SH-SY5Y (cell line): Measurements from ENCODE around the gene FGF4.

ENCODE experiments used
- GATA2 ChIP-seq: IDR thresholded peaks from 2 replicates; pipeline ENCODE4 v1.6.1; 2011; ENCODE audit warnings: mild to moderate bottlenecking, low read depth, low read length
- GATA3 ChIP-seq: IDR thresholded peaks from 2 replicates; pipeline ENCODE4 v1.6.1; 2011; ENCODE audit warnings: low read depth, mild to moderate bottlenecking, low read length, moderate library complexity

- TF ChIP-seq GATA2, result no peak
- no peak for TF ChIP-seq GATA3
Observed at GRCh38 chr11:69823641-69824265, 48.6 kb upstream of the FGF4 start.
